22Rv1 (cell line): ENCODE data around the gene SOS1.

Experiments used
- ZFX ChIP-seq: fragments of 450-650 bp; IDR thresholded peaks from 2 replicates; pipeline ENCODE4 v1.6.1; 2017; ENCODE audit warnings: antibody characterized with exemption, borderline replicate concordance
- TF ChIP-seq, protein P1 (sequence below): fragments of 450-650 bp; IDR thresholded peaks from 2 replicates; pipeline ENCODE4 v1.5.1; 2017; ENCODE audit warnings: mild to moderate bottlenecking

- TF ChIP-seq, protein P1, sequence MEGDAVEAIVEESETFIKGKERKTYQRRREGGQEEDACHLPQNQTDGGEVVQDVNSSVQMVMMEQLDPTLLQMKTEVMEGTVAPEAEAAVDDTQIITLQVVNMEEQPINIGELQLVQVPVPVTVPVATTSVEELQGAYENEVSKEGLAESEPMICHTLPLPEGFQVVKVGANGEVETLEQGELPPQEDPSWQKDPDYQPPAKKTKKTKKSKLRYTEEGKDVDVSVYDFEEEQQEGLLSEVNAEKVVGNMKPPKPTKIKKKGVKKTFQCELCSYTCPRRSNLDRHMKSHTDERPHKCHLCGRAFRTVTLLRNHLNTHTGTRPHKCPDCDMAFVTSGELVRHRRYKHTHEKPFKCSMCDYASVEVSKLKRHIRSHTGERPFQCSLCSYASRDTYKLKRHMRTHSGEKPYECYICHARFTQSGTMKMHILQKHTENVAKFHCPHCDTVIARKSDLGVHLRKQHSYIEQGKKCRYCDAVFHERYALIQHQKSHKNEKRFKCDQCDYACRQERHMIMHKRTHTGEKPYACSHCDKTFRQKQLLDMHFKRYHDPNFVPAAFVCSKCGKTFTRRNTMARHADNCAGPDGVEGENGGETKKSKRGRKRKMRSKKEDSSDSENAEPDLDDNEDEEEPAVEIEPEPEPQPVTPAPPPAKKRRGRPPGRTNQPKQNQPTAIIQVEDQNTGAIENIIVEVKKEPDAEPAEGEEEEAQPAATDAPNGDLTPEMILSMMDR, result no peak
- TF ChIP-seq ZFX, result no peak
Measured at GRCh38 chr2:38966006-38966405, 154.8 kb downstream of the SOS1 start.
